GM12873 (cell line): ENCODE measurements around the gene DDX47.

Source experiments
- CTCF ChIP-seq: IDR thresholded peaks from 2 replicates; pipeline ENCODE4 v1.5.1; 2012; ENCODE audit warnings: low read depth, mild to moderate bottlenecking, moderate library complexity, low read length, control low read depth; ENCODE audit not compliant: insufficient read depth; ENCODE audit errors: missing control alignments

Gene DDX47

GRCh38 chr12:12798480-12798879, 14.7 kb upstream of the DDX47 start:
- TF ChIP-seq CTCF = no peak

DNA sequence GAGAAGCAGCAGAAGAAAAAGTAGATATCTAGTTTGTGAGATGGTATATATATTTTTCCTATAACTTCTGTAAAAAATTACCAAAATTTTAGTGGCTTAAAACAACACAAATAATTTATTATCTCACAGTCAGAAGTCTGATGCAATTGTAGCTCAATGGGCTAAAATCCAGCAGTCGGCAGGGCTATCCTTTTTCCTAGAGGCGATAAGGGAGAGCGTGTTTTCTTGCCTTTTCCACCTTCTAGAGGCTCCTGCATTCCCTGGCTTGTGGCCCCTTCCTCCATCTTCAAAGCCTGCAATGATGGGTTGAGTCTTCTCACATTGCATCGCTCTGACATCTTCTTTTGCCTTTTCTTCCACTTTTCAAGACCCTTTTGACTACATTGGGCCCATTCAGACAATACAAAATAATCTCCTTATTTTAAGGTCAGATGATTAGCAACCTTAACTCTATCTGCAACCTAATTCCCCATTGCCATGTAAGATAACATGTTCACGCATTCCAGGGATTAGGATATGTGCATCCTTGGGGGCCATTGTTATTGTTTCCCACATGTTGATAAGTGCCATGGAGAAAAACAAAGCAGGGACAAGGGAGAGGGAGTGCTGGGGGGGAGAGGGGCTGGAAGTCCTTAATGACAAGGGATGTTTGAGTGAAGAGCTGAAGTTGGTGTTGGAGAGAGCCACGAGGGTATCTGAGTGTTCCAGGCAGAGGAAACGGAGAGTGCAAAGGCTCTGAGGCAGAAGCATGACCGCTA, 13.8 kb upstream of the DDX47 start:
- TF ChIP-seq CTCF = no peak

- no peak for TF ChIP-seq CTCF
These were observed 12.6 kb upstream of the DDX47 start for GRCh38 chr12:12800406-12801180.

DNA sequence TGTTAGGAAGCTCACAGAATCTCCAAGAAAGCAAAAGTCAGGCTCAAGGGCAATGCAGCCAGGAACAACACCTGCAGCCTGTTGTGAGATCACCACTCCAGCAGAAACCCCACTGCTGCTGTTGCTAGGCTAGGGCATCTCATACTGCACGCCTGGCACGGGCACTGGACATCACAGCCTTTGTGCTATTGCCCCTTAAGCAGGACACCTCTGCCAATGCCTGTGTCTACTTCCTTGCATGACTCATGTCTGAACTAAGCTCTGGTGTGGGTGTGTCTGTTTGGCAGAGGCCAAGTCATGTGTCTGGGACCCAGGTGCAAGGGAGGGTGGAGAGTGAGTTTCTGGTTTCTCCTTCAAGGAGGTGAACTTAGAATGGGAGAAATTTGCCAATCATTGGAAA, 10.0 kb upstream of the DDX47 start:
- TF ChIP-seq CTCF = no peak

- TF ChIP-seq CTCF = no peak
These were observed 9.1 kb upstream of the DDX47 start for GRCh38 chr12:12804011-12804410.

DNA sequence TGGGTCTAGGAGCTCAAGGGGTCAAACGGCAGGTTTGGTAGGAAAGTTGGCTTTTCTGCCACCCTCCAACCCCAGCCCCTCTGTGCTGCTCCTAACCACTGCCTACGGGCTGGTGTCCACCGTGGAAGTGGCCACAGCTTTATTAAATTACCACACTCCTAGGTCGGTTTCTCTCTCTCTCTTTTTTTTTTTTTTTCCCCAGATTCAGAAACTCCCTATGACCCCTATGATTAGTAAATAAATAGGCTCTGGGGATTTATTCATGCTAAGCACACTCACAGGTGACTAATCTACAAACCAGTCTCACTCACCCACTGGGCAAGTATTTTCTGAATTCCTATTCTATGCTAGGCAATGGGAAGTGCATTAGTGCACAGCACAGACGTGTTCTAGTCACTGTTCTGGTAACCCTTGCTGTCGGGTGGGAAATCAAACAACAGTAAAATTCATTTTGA, 8.7 kb upstream of the DDX47 start:
- no peak for TF ChIP-seq CTCF

DNA sequence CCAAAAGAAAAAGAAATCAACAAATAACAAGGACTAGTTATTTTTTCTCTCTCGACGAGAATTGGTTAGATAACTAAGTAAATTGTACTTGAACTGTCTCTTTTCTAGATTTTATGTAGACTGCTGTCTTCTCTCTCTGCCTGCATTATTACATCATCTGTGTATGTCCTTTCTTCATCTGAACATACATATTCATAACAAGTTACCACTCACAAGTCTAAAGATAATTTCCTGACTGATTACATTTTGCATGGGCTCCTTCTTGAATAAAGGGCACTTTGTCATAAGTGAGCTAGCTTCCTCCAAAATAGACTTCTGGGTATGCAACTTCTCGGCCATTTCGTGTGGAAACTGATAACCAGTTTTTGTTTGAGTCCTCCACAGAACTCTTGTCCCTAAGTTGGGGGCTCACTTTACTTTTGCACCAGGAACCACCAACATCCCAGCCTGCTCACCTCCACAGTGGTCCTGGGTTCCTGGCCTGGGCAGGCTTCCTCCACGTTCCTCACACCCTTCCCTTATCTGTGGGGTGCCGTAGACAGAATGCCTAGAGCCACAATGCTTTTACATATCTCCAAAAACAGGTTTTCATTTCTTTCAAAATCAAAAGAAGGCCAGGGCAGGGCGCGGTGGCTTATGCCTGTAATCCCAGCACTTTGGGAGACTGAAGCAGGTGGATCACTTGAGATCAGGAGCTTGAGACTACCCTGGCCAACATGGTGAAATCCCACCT, 6.2 kb upstream of the DDX47 start:
- no peak for TF ChIP-seq CTCF
